PC-9 (cell line): ENCODE data around the gene RO60. TPM values are rescaled to one million over a fixed set of nuclear protein-coding genes. Genes with fewer than 3 reads are reported as not detected.
"Not testable (repeated sequence)": the region's sequence is repeated elsewhere in the genome, so short reads cannot be mapped to it uniquely, and the experiment has no call there.

Experiments used
- BruUV-seq: library from RNA; stranded (reverse); fragments of 400-500 nt; replicated peaks from 2 replicates; lab custom pipeline; 2021; lab: Mats Ljungman, UMichigan
- CTCF ChIA-PET: fragments of 300-600 bp; sonication (Branson Sonifier 250); formaldehyde crosslinking; loops from one replicate; lab custom pipeline; 2022; ENCODE audit warnings: antibody characterized with exemption; lab: Charles Lee
- POLR2A ChIA-PET: fragments of 300-600 bp; sonication (Branson Sonifier 250); formaldehyde crosslinking; loops from one replicate; lab custom pipeline; 2022; ENCODE audit warnings: antibody characterized with exemption; ENCODE audit not compliant: unreplicated experiment; lab: Charles Lee
- DNase-seq, 2 experiments: peaks; one replicate each; pipeline versions ENCODE4 v3.0.0 to v3.0.0-alpha.2; 2015 to 2022; ENCODE audit warnings: mixed read lengths in 1 of 2
- H2AFZ ChIP-seq: fragments of 200-600 bp; sonication (generic); 2 replicates; pipeline ENCODE4 v1.8.1; 2017; ENCODE audit warnings: antibody characterized with exemption
- H3F3A ChIP-seq: fragments of 200-600 bp; sonication (generic); 2 replicates; pipeline ENCODE4 v1.8.1; 2017; ENCODE audit warnings: antibody characterized with exemption, mild to moderate bottlenecking, low read depth; ENCODE audit not compliant: insufficient read depth
- H3K27ac ChIP-seq: fragments of 200-600 bp; sonication (generic); 2 replicates; pipeline ENCODE4 v1.6.1; 2016; ENCODE audit warnings: mixed run types
- H3K27me3 ChIP-seq: fragments of 200-600 bp; sonication (generic); 2 replicates; pipeline ENCODE4 v1.6.1; 2016; ENCODE audit warnings: low read depth, mixed run types; ENCODE audit not compliant: insufficient read depth
- H3K36me3 ChIP-seq: fragments of 200-600 bp; sonication (generic); 2 replicates; pipeline ENCODE4 v1.6.1; 2016; ENCODE audit warnings: low read depth, mixed run types
- H3K4me1 ChIP-seq: fragments of 200-600 bp; sonication (generic); replicated peaks from 2 replicates; pipeline ENCODE4 v1.6.1; 2016; ENCODE audit warnings: mixed run types; ENCODE audit not compliant: insufficient read depth
- H3K4me2 ChIP-seq: fragments of 200-600 bp; sonication (generic); 2 replicates; pipeline ENCODE4 v1.6.1; 2017; ENCODE audit warnings: mixed run types
- H3K4me3 ChIP-seq: fragments of 200-600 bp; sonication (generic); 2 replicates; pipeline ENCODE4 v1.6.1; 2016; ENCODE audit warnings: mixed run types
- H3K79me2 ChIP-seq: fragments of 200-600 bp; sonication (generic); 2 replicates; pipeline ENCODE4 v1.6.1; 2017; ENCODE audit warnings: low read depth, mixed run types
- H3K9me2 ChIP-seq: fragments of 200-600 bp; sonication (generic); 2 replicates; pipeline ENCODE4 v1.8.1; 2017; ENCODE audit warnings: mild to moderate bottlenecking; ENCODE audit not compliant: insufficient read depth
- H3K9me3 ChIP-seq: fragments of 200-600 bp; sonication (generic); 2 replicates; pipeline ENCODE4 v1.8.1; 2016; ENCODE audit warnings: low read depth; ENCODE audit not compliant: insufficient read depth
- H4K20me1 ChIP-seq: fragments of 200-600 bp; sonication (generic); 2 replicates; pipeline ENCODE4 v1.8.1; 2017; ENCODE audit not compliant: insufficient read depth
- EZH2 ChIP-seq: fragments of 200-600 bp; sonication (generic); IDR thresholded peaks from 2 replicates; pipeline ENCODE4 v1.8.0; 2017; ENCODE audit warnings: antibody characterized with exemption, low read depth
- intact Hi-C: fragments of 100-400 bp; cut with micrococcal nuclease; formaldehyde crosslinking; loops from one replicate; pipeline ENCODE4 v1.10.0; 2022; ENCODE audit not compliant: unreplicated experiment
- total RNA-seq: library from RNA; stranded (reverse); gene quantifications from 2 replicates; pipeline ENCODE4 v1.2.3, GENCODE V29; 2021
- TF ChIP-seq, protein P1 (sequence below): fragments of 200-600 bp; sonication (generic); conservative IDR thresholded peaks from 2 replicates; pipeline ENCODE4 v1.6.1; 2017; ENCODE audit warnings: mixed run types, antibody characterized with exemption, mild to moderate bottlenecking, moderate library complexity

RO60 gene
- total RNA-seq, 1 experiment from 2014 or later = 49.2 TPM

DNA sequence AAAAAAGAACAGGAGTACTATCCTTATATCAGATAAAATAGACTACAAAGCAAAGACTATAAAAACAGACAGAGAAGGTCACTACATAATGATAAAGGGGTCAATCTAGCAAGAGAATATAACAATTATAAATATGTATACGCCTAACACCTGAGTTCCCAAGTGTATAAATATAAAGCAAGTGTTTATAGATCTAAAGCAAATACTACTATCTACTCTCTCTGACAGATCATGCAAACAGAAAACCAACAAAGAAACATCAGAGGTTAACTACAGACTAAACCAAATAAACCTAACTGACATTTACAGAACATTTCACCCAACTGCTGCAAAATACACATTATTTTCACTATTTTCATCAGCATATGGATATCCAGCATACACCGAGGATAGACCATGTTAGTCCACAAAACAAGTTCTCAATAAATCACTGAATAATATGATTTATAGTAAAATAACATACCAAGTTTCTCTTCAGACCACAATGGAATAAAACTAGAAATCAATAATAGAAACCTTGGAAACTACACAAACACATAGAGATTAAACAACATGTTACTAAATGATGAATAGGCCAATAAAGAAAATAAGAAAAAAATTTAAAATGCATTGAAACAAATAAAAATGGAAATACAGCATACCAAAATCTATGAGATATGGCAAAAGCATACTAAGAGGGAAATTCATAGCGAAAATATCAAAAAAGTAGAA, 22.9 kb upstream of the RO60 start:
- no peak for DNase-seq
- Histone ChIP-seq H3K36me3 (peaks cover 4% of the 10 kb centered on the region; the same call in 1 of the 2 replicates), H3K9me3 (no peaks in the 10 kb centered on the region), H3F3A (no peaks in the 10 kb centered on the region; the same call in none of the 2 replicates), H3K27ac (no peak overlapping the region), H3K79me2 (peaks cover 55% of the 10 kb centered on the region), H4K20me1 (peaks cover 11% of the 10 kb centered on the region; the same call in 1 of the 2 replicates), H3K4me1 (no peaks in the 10 kb centered on the region), H2AFZ (no peak overlapping the region), H3K9me2 (no peaks in the 10 kb centered on the region; the same call in 1 of the 2 replicates), H3K4me2 (no peak overlapping the region), H3K27me3 (no peaks in the 10 kb centered on the region), H3K4me3 (no peak overlapping the region)
- intact Hi-C loops = loop anchor here (10.0 kb wide), 1 partner anchor 452 kb away; no protein-coding TSS in a partner anchor
- CTCF ChIA-PET = no interaction called here
- no peak for TF ChIP-seq EZH2
- TF ChIP-seq, protein P1, sequence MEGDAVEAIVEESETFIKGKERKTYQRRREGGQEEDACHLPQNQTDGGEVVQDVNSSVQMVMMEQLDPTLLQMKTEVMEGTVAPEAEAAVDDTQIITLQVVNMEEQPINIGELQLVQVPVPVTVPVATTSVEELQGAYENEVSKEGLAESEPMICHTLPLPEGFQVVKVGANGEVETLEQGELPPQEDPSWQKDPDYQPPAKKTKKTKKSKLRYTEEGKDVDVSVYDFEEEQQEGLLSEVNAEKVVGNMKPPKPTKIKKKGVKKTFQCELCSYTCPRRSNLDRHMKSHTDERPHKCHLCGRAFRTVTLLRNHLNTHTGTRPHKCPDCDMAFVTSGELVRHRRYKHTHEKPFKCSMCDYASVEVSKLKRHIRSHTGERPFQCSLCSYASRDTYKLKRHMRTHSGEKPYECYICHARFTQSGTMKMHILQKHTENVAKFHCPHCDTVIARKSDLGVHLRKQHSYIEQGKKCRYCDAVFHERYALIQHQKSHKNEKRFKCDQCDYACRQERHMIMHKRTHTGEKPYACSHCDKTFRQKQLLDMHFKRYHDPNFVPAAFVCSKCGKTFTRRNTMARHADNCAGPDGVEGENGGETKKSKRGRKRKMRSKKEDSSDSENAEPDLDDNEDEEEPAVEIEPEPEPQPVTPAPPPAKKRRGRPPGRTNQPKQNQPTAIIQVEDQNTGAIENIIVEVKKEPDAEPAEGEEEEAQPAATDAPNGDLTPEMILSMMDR = no peak
- POLR2A ChIA-PET = no interaction called here
- BruUV-seq = no TSS peak

DNA sequence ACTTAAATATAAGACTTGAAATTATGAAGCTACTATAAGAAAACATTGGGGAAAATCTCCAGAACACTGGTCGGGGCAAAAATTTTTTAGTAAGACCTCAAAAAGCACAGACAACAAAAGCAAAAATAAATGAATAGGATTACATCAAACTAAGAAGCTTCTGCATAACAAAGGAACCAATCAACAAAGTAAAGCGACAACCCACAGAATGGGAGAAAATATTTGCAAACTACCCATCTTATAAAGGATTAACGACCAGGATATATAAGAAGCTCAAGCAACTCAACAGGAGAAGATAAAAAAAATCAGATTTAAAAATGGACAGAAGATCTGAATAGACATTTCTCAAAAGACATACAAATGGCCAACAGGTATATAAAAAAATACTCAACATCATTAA, 19.4 kb upstream of the RO60 start:
- TF ChIP-seq, protein P1 = no peak
- no peak for TF ChIP-seq EZH2
- intact Hi-C loops = no loop called here
- no TSS peak for BruUV-seq
- Histone ChIP-seq H3K79me2 (peaks cover 47% of the 10 kb centered on the region), H3K27ac (no peak overlapping the region), H3K4me2 (no peak overlapping the region), H3K36me3 (peaks cover 15% of the 10 kb centered on the region; the same call in 1 of the 2 replicates), H3K9me3 (no peaks in the 10 kb centered on the region), H3K9me2 (no peaks in the 10 kb centered on the region; the same call in 1 of the 2 replicates), H3K27me3 (no peaks in the 10 kb centered on the region), H3F3A (no peaks in the 10 kb centered on the region; the same call in none of the 2 replicates), H4K20me1 (peaks cover 11% of the 10 kb centered on the region; the same call in 1 of the 2 replicates), H3K4me3 (no peak overlapping the region), H3K4me1 (no peaks in the 10 kb centered on the region), H2AFZ (no peak overlapping the region)
- DNase-seq = no peak
- POLR2A ChIA-PET = no interaction called here
- CTCF ChIA-PET = no interaction called here

DNA sequence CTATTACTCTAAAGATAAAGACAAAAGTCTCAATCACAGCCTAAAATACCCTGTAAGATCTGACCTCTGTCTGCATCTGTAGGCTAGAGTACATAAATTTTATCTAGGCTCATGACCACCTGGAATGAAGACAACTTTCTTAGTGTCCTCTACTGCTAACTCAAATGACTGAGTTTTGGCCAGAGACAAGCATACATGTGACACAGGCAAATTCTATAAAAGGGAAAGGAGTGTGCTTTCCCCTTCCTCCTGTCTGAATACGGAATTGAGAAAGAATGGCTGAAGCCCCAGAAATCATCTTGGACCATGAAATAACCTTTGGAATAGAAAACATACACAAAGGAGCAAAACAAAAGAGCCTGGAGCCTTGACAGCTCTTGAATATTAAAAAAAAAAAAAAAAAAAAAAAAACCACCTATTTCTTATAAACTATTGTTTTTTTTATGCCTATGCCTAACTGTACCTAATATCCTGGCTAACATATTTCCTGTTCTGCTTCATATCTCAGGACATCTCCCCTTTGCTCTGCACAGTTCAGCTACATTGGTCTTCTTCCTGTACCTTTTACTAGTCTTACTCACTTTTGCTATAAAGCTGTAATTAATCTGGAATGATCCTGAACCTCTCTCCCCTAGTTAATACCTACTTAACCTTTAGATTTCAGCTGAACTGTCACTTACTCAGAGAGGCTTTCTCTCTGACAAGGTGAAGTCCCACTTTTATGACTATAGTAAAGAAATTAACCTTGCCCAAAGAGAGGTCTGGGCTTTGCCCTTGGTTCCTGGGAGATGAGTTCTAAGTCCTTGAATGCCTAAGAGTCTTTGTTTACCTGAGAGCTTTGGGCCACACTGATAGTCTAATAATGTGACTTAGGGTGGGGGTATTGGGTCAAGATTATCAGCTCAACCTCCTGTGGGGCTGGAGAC, 16.4 kb upstream of the RO60 start:
- Histone ChIP-seq H3F3A (no peaks in the 10 kb centered on the region), H3K79me2 (peaks cover 20% of the 10 kb centered on the region), H3K36me3 (peaks cover 27% of the 10 kb centered on the region), H4K20me1 (peaks cover 3% of the 10 kb centered on the region; the same call in 1 of the 2 replicates), H3K4me3 (no peak overlapping the region), H3K4me1 (no peaks in the 10 kb centered on the region), H3K9me2 (no peaks in the 10 kb centered on the region), H3K4me2 (no peak overlapping the region), H3K9me3 (no peaks in the 10 kb centered on the region), H3K27me3 (no peaks in the 10 kb centered on the region), H3K27ac (no peak overlapping the region), H2AFZ (no peak overlapping the region)
- no peak for DNase-seq
- ChIA-PET CTCF (no interaction called here), POLR2A (no interaction called here)
- TF ChIP-seq EZH2 = no peak
- TF ChIP-seq, protein P1 = no peak
- intact Hi-C loops = no loop called here
- BruUV-seq = no TSS peak

DNA sequence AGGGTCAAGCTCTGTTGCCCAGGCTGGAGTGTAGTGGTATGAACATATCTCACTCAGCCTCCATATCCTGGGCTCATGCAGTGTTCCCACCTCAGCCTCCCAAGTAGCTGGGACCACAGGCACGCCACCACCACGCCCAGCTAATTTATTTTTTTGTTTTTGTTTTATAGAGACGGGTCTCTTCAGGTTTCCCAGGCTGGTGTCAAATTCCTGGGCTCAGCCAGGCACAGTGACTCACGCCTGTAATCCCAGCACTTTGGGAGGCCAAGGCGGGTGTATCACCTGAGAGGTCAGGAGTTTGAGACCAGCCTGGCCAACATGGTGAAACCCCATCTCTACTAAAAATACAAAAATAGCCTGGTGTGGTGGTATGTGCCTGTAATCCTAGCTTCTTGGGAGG, 10.5 kb upstream of the RO60 start:
- H3K4me1 ChIP-seq, H3K27ac ChIP-seq, H3K9me2 ChIP-seq, H3K4me2 ChIP-seq, intact Hi-C loops, H3F3A ChIP-seq, H3K27me3 ChIP-seq, BruUV-seq, H3K9me3 ChIP-seq, DNase-seq, H2AFZ ChIP-seq, POLR2A ChIA-PET, H3K4me3 ChIP-seq, CTCF ChIA-PET: not testable (repeated sequence)
- Histone ChIP-seq H3K36me3 (peaks cover 44% of the 10 kb centered on the region), H4K20me1 (peaks cover 16% of the 10 kb centered on the region), H3K79me2 (peaks cover 22% of the 10 kb centered on the region)
